Prostate gland (tissue), 2 donors: ENCODE results near the gene HCFC1R1. TPM values are rescaled to one million over a fixed set of nuclear protein-coding genes. Genes with fewer than 3 reads are reported as not detected.

ENCODE experiments used
- DNase-seq: peaks from one replicate; pipeline ENCODE4 v3.0.0-alpha.2; 2019; ENCODE audit warnings: low spot score
- H3K27ac ChIP-seq, 2 donors: fragments of 200-600 bp; sonication (generic); 2 replicates each; pipeline ENCODE4 v1.5.1; 2017 to 2019
- H3K27me3 ChIP-seq: fragments of 200-600 bp; sonication (generic); replicated peaks from 2 replicates; pipeline ENCODE4 v1.5.1; 2019; ENCODE audit not compliant: insufficient read depth
- H3K36me3 ChIP-seq, 2 donors: fragments of 200-600 bp; sonication (generic); 1 replicate in 1 of 2; 2 replicates in 1 of 2; pipeline versions ENCODE4 v1.5.1 to v1.8.1; 2017 to 2019
- H3K4me1 ChIP-seq: fragments of 200-600 bp; sonication (generic); replicated peaks from 2 replicates; pipeline ENCODE4 v1.5.1; 2019
- H3K4me3 ChIP-seq, 2 donors: fragments of 200-600 bp; sonication (generic); 2 replicates each; pipeline ENCODE4 v1.5.1; 2017 to 2019
- H3K9me3 ChIP-seq: fragments of 200-600 bp; sonication (generic); 2 replicates; pipeline ENCODE4 v1.5.1; 2017
- CTCF ChIP-seq, 4 experiments: fragments of 200-600 bp in 2 of 4; fragments of 450-650 bp in 2 of 4; sonication (generic) in 2 of 4; IDR thresholded peaks; 1 replicate in 3 of 4; 2 replicates in 1 of 4; pipeline ENCODE4 v1.5.1; 2016 to 2019; ENCODE audit warnings: antibody characterized with exemption in 4 of 4, mild to moderate bottlenecking in 2 of 4, moderate library complexity in 2 of 4
- POLR2A ChIP-seq: fragments of 450-650 bp; IDR thresholded peaks from one replicate; pipeline ENCODE4 v1.6.1; 2016; ENCODE audit warnings: antibody characterized with exemption, mild to moderate bottlenecking
- POLR2AphosphoS5 ChIP-seq: sonication (generic); formaldehyde crosslinking; IDR thresholded peaks from one replicate; pipeline ENCODE4 v1.6.1; 2017; ENCODE audit warnings: antibody characterized with exemption
- whole genome bisulfite sequencing: methylation state at CpG from one replicate; pipeline ENCODE4 v1.1.5; 2018; 5-methylcytosine and 5-hydroxymethylcytosine counted together
- intact Hi-C: fragments of 100-400 bp; cut with DNase I; formaldehyde crosslinking; loops from one replicate; pipeline ENCODE4 v1.14.2; 2022
- total RNA-seq, 2 donors: library from RNA; depleted of rRNA; stranded (reverse); fragments of >200 nt; gene quantifications; one replicate each; pipeline ENCODE4 v1.1.0, GENCODE V29; 2016

HCFC1R1 gene
- total RNA-seq, 2 donors from 2014 or later: 52.4 to 67.0 TPM

- Histone ChIP-seq H3K4me1 (no peaks in the 10 kb centered on the region), H3K36me3 (no peaks in the 10 kb centered on the region), H3K27ac (no peak overlapping the region), H3K9me3 (no peaks in the 10 kb centered on the region), H3K27me3 (no peaks in the 10 kb centered on the region), H3K4me3 (no peak overlapping the region)
- no peak for DNase-seq
- TF ChIP-seq CTCF (IDR thresholded peaks at IDR 0.05): no peak
- no peak for TF ChIP-seq POLR2AphosphoS5
- no peak for TF ChIP-seq POLR2A
- intact Hi-C loops: no loop called here
- 34% methylated on average over 8 of the region's 8 CpGs for WGBS
Observed at GRCh38 chr16:2987833-2988232, 35.9 kb downstream of the HCFC1R1 start.

- Histone ChIP-seq H3K9me3 (no peaks in the 10 kb centered on the region), H3K27ac (no peak overlapping the region), H3K4me1 (no peaks in the 10 kb centered on the region), H3K27me3 (no peaks in the 10 kb centered on the region), H3K36me3 (no peaks in the 10 kb centered on the region), H3K4me3 (no peak overlapping the region)
- WGBS: 79% methylated on average over 9 of the region's 9 CpGs
- DNase-seq: no peak
- intact Hi-C loops: no loop called here
- TF ChIP-seq POLR2A: no peak
- TF ChIP-seq POLR2AphosphoS5: no peak
- TF ChIP-seq CTCF (IDR thresholded peaks at IDR 0.05): no peak
Observed at GRCh38 chr16:2987286-2987685, 36.5 kb downstream of the HCFC1R1 start.

- Histone ChIP-seq H3K4me1 (no peaks in the 10 kb centered on the region), H3K27me3 (no peaks in the 10 kb centered on the region), H3K27ac (no peak overlapping the region), H3K4me3 (no peak overlapping the region), H3K36me3 (no peaks in the 10 kb centered on the region), H3K9me3 (no peaks in the 10 kb centered on the region)
- intact Hi-C loops: no loop called here
- TF ChIP-seq POLR2AphosphoS5: no peak
- no peak for TF ChIP-seq CTCF (IDR thresholded peaks at IDR 0.05)
- no peak for TF ChIP-seq POLR2A
- DNase-seq: no peak
- WGBS: 82% methylated on average over 13 of the region's 17 CpGs
Observed at GRCh38 chr16:2986623-2987188, 37.0 kb downstream of the HCFC1R1 start.

- no peaks in the 10 kb centered on the region for H3K36me3 ChIP-seq
- no peak for DNase-seq
- no peaks in the 10 kb centered on the region for H3K4me1 ChIP-seq
- no peak overlapping the region for H3K27ac ChIP-seq
- no peaks in the 10 kb centered on the region for H3K9me3 ChIP-seq
- 65% methylated on average over 13 of the region's 15 CpGs for WGBS
- intact Hi-C loops: no loop called here
- TF ChIP-seq POLR2A (no peak), POLR2AphosphoS5 (no peak), CTCF (IDR thresholded peaks at IDR 0.05) (no peak)
- no peaks in the 10 kb centered on the region for H3K27me3 ChIP-seq
- no peak overlapping the region for H3K4me3 ChIP-seq
Observed at GRCh38 chr16:2985893-2986355, 37.8 kb downstream of the HCFC1R1 start.

- 38% methylated on average over 9 of the region's 9 CpGs for WGBS
- intact Hi-C loops: no loop called here
- Histone ChIP-seq H3K27ac (no peak overlapping the region), H3K27me3 (no peaks in the 10 kb centered on the region), H3K9me3 (no peaks in the 10 kb centered on the region), H3K36me3 (no peaks in the 10 kb centered on the region), H3K4me1 (no peaks in the 10 kb centered on the region), H3K4me3 (no peak overlapping the region)
- DNase-seq: no peak
- TF ChIP-seq CTCF (IDR thresholded peaks at IDR 0.05): no peak
- no peak for TF ChIP-seq POLR2A
- TF ChIP-seq POLR2AphosphoS5: no peak
Observed at GRCh38 chr16:2985462-2985861, 38.3 kb downstream of the HCFC1R1 start.
